NCI-H1436 treated with DMSO at 0.1 percent for 48 hours (cell line): ENCODE measurements around the gene ABCB4.
A peak's percentile ranks its signal among the peaks of the same experiment; 100 is the strongest.
"Not testable (repeated sequence)": the region's sequence is repeated elsewhere in the genome, so short reads cannot be mapped to it uniquely, and the experiment has no call there.

ENCODE experiments used
- DNase-seq: peaks from one replicate; lab custom pipeline; 2025; lab: John Stamatoyannopoulos, UW

Gene ABCB4

DNA sequence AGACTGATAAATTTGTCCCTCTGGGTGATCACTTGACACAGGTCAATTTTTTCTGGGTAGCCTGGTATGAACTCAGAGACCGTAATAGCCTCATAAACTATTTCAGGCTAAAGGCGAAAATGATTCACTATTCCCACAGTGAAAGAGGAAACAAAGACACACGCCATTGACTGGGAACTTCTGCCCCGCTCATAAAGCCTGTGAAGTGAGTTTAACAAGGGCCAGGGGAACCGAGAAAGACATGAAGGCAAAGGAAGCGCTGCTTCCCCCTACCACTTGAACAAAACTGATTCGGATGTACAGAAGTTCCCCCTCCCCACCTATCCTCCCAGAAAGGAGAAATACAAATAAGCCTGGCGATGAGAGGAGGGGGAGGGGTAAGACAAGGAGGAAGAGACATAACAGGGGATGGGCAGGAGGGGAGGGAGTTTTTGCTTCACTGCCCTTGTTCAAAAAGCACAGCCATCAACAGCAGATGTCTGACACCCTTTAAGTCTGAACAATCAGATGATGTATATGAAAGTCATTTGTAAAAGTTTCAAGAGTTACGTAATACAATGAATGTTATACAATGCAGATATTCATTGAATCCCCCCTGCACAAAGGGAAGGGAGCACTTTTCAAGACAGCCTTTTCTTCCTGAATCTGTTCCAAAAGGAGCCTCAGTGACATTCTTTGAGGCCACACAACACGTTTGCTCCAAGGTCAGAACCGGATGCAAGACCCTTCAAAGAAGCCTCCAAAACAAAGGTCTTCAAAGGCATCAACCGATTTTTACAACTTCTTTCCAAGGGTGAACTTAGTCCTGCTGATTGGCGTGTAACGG is 734 bp downstream of the ABCB4 start:
- no peak for DNase-seq

DNA sequence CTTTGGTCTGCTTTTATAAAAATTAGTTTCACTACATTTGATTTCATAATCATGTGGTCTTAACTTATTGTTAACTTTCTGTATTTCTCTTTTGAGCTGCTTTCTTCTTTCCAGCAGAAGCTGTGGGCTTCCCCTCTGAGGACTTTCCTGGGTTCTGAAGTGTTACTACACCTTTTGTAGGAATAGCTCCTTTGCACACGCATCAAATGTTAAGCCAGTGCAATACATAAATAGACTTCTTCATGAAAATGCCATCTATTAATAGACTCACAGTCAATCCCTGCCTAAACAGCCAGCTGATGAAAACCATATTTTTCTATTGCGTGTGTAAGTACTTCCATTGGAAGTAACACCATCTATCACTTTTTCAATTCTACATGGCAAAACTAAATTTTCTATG is 1.5 kb downstream of the ABCB4 start:
- DNase-seq = no peak

DNA sequence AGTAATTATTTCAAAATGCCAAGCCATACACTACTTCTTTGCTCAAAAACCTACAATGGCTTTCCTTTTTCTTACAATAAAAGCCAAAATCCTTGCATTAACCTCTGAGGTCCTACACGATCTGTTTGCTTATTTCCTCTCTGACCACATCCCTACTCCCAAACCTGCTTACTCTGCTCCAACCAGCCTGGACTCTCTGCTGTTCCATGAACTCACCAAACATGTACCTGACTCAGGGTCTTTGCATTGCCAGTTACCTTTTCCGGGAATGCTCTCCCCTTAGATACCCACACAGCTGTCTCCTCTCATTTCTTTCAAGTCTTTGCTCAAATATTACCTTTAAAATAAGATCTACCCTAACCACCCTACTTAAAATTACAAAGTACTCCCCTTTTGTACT is 2.3 kb downstream of the ABCB4 start:
- DNase-seq = no peak

DNA sequence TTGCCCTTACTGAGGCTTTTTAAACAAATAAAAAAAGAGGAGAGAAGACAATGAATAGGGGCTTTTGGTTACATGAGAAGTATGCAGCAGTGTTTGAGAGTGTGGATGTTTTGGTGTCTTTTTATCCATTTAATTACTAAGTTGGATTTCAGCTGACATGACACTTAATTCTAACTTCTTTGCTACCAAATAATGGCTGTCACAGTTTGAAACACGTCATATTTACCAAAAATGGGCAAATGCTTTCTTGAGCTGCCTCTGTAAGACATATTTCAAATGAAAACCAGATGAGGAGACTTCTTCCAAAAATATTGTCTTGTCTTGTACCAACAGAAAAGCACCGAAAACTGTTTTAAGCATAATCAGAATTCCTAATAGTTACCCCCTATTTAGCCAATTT is 4.0 kb downstream of the ABCB4 start:
- no peak for DNase-seq

DNA sequence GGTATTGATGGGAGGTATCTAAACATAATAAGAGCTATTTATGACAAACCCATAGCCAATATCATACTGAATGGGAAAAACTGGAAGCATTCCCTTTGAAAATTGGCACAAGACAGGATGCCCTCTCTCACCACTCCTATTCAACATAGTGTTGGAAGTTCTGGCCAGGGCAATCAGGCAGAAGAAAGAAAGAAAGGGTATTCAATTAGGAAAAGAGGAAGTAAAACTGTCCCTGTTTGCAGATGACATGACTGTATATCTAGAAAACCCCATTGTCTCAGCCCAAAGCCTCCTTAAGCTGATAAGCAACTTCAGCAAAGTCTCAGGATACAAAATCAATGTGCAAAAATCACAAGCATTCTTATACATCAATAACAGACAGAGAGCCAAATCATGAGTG is 6.3 kb downstream of the ABCB4 start:
- not testable (repeated sequence) for DNase-seq

DNA sequence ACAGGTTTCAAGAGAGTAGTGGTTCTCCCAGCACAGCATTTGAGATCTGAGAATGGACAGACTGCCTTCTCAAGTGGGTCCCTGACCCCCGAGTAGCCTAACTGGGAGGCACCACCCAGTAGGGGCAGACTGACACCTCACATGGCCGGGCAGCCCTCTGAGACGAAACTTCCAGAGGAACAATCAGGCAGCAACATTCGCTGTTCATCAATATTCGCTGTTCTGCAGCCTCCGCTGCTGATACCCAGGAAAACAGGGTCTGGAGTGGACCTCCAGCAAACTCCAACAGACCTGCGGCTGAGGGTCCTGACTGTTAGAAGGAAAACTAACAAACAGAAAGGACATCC is 10.0 kb downstream of the ABCB4 start:
- DNase-seq = not testable (repeated sequence)

DNA sequence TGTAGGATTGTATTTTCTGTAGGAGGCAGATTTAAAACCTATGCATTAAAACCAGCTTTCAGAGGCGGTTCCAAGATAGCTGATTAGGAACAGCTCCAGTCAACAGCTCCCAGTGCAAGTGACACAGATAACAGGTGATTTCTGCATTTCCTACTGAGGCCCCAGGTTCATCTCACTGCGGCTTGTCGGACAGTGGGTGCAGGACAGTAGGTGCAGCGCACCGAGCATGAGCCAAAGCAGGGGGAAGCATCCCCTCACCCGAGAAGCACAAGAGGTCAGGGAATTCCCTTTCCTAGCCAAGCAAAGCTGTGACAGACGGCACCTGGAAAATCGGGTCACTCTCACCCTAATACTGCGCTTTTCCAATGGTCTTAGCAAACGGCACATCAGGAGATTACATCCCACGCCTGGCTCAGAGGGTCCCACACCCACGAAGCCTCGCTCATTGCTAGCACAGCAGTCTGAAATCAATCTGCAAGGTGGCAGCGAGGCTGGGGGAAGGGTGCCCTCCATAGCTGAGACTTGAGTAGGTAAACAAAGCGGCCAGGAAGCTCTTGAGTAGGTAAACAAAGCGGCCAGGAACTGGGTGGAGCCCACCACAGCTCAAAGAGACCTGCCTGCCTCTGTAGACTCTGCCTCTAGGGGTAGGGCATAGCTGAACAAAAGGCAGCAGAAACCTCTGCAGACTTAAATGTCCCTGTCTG is 10.5 kb downstream of the ABCB4 start:
- peak; percentile 15 for DNase-seq

DNA sequence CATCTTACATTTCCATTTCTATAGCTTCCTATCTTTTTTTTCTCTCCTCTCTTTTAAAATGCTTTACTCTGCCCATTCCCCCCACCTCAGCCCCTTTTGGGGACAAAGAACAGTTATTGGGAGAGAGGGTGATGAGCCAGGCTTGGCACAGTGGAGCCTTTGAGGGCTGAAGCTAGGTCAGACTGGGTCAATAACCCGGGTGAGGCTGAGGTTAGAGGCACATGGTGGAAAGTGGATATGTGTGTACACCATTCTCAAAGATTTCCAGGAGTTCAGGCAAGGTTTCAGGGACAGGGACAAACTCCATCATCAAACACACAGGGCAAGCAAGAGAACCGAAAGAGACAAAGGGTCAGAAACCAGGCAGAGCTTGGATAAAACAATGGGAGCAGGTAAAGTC is 11.5 kb downstream of the ABCB4 start:
- DNase-seq = no peak

DNA sequence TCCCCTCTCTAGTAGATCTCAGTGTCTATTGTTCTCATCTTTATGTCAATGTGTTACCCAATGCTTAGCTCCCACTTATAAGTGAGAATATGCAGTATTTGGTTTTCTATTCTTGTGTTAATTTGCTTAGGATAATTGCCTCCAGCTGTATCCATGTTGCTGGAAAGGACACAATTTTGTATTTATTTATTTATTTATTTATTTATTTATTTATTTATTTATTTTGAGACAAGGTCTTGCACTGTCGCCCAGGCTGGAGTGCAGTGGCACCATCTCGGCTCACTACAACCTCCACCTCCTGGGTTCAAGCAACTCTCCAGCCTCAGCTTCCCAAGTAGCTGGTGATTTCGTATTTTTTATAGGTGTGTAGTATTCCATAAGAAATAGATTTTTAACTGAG is 15.0 kb downstream of the ABCB4 start:
- DNase-seq = not testable (repeated sequence)

DNA sequence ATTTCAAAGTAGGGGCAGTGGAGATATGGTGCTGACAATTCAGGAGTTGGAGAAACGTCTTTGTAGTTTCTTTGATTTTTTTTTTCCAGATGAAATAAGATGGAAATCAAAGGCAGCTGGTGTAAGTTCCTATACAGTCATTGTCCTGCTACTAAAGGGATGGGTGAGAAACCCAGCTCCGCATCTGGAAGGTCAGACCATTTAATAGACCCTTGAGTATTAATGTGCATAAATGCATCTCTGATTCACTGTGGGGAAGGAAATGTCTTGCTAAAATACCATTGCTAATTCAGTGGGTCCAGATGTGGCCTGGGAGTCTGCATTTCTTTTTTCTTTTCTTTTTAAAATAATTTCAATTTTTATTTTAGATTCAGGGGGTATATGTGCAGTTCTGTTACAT is 15.5 kb downstream of the ABCB4 start:
- DNase-seq = no peak

DNA sequence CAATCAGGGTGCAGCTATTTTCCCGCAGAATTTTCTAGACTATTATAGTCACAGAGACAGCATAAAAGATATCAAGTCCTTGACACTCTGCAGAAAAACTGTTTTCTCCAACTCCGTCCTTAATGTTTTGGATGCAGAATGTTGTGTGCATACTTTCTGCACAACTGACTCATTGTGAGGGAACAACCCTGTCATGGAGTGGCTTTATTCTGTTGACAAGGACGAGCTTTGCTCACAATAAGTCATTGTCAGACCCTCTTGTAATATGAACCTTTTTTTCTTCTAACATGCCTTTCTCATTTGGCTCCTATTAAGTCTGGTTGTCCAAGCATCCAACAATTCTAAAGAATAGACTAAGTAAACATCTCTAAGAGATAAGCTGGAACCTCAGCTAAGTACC is 17.3 kb downstream of the ABCB4 start:
- no peak for DNase-seq

DNA sequence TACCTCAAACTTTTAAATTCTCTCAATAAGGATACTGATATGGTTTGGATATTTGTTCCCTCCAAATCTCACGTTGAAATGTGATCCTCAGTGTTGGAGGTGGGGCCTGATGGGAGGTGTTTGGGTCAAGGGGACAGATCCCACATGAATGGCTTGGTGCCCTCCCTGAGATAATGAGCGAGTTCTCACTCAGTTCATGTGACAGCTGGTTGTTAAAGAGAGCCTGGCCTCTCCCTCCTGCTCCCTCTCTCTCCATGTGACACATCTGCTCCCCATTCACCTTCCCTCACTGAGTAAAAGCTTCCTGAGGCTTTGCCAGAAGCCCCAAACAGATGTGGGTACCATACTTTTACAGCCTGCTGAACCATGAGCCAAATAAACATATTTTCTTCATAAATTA is 19.2 kb downstream of the ABCB4 start:
- no peak for DNase-seq

DNA sequence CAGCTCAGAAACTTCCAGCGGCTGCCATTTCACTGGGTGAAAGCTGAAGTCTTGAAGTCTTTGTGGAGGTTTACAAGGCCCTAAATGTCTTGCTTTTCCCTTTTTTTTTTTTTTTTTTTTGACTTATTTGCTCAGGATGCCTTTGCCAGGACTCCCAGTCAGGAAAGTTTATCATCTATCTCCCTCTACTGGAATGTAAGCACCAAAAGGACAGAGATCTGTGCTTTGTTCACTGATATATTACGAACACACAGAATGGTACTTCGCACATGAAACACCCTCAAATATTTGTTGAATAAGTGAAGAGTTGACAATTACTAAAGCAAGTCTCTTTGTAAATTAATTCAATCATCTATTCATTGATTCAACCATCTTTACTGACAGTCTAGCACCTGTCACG is 23.2 kb downstream of the ABCB4 start:
- DNase-seq = no peak

DNA sequence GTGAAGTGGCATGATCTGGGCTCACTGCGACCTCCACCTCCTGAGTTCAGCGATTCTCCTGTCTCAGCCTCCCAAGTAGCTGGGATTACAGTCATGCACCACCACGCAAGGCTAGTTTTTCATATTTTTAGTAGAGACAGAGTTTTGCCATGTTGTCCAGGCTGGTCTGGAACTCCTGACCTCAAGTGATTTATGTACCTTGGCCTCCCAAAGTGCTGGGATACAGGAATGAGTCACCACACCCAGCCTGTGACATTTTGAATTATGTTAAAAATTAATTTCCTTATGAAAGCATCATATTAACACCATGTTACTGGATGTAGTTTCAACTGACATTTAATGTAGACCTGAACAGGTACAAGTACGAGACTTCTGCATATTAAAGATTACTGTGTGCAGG is 24.3 kb downstream of the ABCB4 start:
- DNase-seq = no peak

DNA sequence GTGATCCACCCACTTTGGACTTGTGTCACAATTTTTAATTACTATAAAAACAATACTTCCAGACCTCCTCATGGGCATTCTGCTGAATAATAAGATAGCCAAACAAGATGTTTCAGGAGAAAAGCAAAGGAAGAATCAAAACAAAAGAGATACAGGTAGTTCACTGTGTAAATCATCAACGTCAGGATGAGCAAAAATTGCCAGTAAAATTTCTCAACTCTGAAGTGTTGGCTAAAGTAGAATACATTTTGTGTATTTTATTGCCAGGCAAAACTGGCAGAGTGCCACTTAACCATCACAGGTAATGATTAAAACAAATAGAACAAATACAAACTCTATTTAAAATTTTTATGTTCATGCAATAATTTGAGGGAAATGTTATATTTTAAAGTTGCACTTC is 24.8 kb downstream of the ABCB4 start:
- DNase-seq = no peak

DNA sequence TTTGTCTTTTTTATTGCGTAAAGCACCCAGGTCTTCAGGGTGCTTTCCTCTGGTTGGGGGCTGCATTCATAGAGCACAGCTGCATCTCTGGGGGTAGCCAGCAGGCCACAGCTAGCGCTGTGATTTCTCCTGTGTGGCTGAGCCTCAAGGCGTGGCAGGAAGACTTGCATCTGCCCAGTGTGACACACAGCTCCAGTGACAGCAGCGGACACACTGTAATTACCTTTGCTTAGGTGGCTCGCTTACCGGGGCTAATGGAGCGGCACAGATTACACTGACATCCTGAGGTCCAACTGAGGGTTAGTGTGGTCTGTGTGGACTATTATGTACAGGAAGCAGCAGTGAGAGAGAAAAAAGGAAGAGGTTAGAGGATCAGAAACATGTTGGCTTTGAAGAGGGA is 27.1 kb downstream of the ABCB4 start:
- no peak for DNase-seq

DNA sequence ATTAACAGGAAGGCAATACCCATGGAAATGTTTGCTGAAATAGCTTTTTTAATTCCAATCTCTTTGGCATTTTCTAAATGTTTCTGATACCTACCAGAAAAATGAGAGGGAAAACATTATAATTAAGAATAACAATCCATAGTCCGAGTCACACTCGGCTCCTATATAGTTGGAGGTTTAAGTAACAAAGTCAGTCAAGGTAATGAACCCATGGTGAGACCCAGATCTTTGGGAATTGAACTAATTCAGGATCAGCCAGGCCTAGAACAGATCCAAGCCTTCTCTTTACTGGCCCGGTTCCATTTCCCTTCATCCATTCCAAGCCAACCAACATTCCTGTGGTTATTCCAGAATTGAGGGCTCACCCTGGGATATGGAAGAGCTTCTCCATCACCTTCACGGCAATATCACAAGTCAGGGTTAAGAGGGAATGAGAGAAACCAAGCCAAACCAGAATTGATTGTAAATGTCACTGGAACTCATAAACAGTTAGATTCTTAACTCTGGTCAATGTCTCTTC is 28.3 kb downstream of the ABCB4 start:
- no peak for DNase-seq

DNA sequence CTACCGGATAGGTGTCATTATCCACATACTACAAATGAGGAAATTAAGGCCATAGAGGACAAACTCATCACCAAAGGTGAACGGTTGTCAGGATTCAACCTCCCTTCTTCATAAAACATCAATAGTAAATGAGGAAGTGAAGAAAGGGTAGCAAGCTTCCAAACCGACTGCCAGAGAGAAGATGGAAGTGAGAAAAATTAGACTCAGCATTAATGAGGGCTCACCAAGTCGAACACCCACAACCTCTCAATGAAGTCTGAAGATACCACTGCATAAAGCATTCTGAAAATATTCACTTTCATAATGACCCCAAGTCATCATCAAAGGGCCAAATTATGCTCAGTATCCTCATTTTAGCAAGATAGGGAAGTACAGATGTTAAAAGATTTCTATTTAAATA is 29.6 kb downstream of the ABCB4 start:
- DNase-seq = no peak

DNA sequence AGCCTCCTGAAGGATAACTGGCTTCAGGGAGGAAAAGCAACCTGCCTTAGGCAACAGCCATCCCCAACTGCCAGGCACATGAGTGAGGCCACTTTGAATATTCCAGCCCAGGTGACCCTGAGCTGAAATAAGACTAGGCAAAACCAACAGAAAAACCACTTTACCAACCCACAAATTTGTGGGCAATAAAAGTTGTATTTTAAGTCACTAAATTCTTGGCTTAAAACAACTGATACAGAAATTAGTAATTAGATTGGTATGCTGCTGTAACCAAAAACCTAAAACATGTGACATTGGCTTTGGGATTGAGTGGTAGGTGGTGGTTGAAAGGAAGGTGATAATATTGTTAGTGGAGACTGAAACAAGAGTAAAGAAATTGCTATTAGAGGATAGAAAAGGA is 39.9 kb downstream of the ABCB4 start:
- no peak for DNase-seq

DNA sequence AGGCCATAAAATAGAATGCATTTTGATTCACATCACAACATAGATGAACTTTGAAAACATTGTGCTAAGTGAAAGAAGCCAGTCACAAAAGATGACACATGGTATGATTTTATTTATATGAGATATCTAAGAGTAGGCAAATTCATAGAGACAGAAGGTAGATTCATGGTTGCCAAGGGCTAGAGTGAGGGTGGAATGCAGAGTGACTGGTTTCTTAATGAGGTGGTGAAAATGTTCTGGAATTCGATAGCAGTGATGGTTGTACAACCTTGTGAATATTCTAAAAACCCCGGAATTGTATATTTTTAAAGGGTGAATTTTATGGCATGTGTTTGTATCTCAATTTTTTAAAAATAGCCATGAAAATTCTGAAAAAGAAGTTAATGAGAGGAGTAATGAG is 42.9 kb downstream of the ABCB4 start:
- no peak for DNase-seq

DNA sequence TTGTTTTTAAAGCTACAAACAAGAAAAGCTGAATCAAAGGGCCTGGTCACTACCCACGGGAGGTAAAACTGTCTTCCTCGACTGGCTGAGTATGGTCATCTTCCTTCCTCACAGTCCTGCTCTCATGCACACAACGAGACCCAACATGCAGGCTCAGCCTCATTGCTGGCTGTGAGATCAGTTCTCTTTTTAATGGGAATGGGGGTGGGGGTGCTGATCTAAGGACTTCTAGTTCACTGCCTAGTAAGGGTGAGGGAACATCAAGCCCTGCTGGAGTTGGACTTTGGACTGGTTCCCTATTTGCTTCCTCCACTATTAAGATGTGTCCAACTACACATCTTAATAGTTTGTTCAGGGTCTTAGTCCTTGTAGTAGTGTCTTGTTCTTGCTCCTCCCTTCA is 48.2 kb downstream of the ABCB4 start:
- DNase-seq = no peak

DNA sequence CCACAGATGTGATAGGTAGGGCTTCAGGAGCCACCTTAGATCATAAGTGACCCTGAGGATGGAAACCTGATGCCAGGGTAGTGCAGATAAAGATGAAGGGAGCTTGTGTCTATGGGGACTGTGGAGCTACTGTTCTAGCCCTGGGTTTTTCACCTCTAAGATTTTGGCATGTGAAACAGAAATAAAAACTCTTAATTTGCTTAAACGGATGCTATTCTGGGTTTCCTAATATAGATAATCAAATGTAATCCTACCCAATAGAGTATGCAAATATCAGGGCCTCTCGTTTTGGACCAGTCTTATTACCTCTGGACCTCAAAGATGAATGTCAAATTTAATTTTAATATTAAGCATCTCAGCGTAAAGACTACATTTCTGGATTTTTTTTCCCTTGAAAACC is 49.3 kb downstream of the ABCB4 start:
- no peak for DNase-seq

DNA sequence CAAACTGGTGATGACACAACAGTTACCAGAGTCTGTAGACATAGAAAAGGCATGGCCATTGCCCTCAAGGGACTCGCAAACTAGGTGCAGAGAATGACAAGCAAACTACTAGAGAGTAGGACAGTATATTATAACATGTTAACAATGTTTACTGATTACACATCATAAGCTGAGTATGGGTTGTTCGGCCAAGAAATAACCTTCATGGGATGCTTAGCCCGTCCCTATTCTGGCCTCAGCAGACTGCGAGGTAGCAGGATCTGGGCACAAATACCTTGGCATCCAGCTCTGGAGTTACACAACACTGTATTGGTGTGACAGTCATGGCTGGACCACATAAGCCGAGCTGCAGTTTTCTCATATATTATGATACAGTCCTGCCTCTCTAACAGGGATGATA is 51.4 kb downstream of the ABCB4 start:
- no peak for DNase-seq

DNA sequence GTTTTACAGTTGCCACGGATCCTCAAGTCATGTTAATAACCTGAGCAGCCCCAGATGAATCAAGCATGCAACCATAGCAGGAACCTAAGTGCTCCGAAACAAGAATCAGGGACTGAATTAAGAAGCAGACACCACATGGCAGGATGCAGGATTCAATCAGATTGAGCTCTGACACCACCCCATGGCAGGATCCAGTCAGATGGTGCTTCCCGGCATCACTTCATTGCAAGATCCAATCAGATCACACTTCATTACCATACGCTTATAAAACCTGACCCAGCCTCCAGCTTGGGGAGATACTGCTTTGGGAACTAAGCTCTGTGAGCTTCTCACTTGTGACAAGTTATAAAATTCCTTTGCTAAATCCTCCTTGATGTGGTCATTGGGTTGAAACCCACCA is 55.3 kb downstream of the ABCB4 start:
- DNase-seq = no peak
